ENCODE results near the gene INPP4B. TPM values are rescaled to one million over a fixed set of nuclear protein-coding genes. Genes with fewer than 3 reads are reported as not detected.
"Not testable (repeated sequence)": the region's sequence is repeated elsewhere in the genome, so short reads cannot be mapped to it uniquely, and the experiment has no call there.

The INPP4B gene
- total RNA-seq, 1 experiment from 2014 or later = 0.07 TPM

DNA sequence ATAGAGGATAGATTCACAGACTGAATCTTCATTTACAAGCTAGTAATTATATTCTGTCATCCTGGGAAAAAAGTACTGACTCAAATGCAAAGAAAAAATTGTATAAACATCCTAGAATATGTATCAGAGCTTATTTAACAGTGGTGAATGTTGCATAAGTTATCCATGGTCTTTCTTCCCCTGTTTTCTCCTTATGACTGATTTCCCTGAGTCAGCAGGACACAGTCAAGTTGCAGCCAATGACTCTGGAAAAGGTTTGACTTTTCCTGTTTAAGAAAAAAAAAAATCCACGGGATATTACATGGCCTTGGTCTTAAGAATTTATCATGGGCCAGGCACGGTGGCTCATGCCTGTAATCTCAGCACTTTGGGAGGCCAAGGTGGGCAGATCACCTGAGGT lies 36.5 kb downstream of the INPP4B start:
- Histone ChIP-seq H3T11ph (ENCODE audit: low read length) (no peak overlapping the region), H3K79me1 (ENCODE audit: insufficient read depth, low read depth, low read length, poor library complexity, severe bottlenecking) (no peaks in the 10 kb centered on the region), H3K4ac (ENCODE audit: low read depth, low read length) (no peak overlapping the region), H2AK5ac (ENCODE audit: insufficient read length, low read length) (no peak overlapping the region), H3K4me2 (ENCODE audit: insufficient read depth, insufficient read length, low read length) (no peak overlapping the region), H3K4me1 (ENCODE audit: insufficient read depth, low read length) (no peaks in the 10 kb centered on the region), H4K20me1 (ENCODE audit: control insufficient read depth, insufficient read depth, insufficient read length) (no peaks in the 10 kb centered on the region), H2BK12ac (ENCODE audit: insufficient read length, low read depth, low read length) (no peak overlapping the region), H3K27me3 (ENCODE audit: insufficient read depth, low read length) (no peaks in the 10 kb centered on the region), H4K8ac (replicated peaks; ENCODE audit: insufficient read length, low read depth, low read length) (no peak overlapping the region), H4K5ac (ENCODE audit: insufficient read length, low read depth, low read length) (no peak overlapping the region), H2BK120ac (ENCODE audit: low read depth, low read length, poor library complexity, severe bottlenecking) (no peak overlapping the region), H3K56ac (ENCODE audit: insufficient read length, low read depth, low read length) (no peak overlapping the region), H4K91ac (ENCODE audit: insufficient read length, low read depth, low read length) (no peak overlapping the region), H3K9me3 (ENCODE audit: control insufficient read depth, low read depth, low read length) (no peaks in the 10 kb centered on the region), H3K23ac (ENCODE audit: insufficient read length, low read depth, low read length) (no peak overlapping the region), H3K18ac (ENCODE audit: insufficient read length, low read depth, low read length) (no peak overlapping the region), H2BK5ac (ENCODE audit: insufficient read length, low read length) (no peak overlapping the region), H3K23me2 (ENCODE audit: insufficient read length, low read depth, low read length, poor library complexity, severe bottlenecking) (no peaks in the 10 kb centered on the region), H2BK15ac (ENCODE audit: low read depth, low read length) (no peak overlapping the region), H2AFZ (ENCODE audit: low read length) (no peak overlapping the region), H2BK20ac (ENCODE audit: low read depth, low read length, poor library complexity, severe bottlenecking) (no peak overlapping the region), H3K9ac (ENCODE audit: extremely low read depth, insufficient read length, low read length) (no peak overlapping the region), H3K14ac (ENCODE audit: insufficient read depth, low read length) (no peak overlapping the region), H3K79me2 (ENCODE audit: insufficient read depth, low read length) (no peaks in the 10 kb centered on the region), H3K27ac (ENCODE audit: insufficient read length, low read depth, low read length) (no peak overlapping the region)
- Mint-ChIP-seq H3K27ac (no peak overlapping the region), H3K36me3 (ENCODE audit: insufficient read depth in 1 of 3, low read depth in 3 of 3) (no peaks in the 10 kb centered on the region), H3K4me1 (no peaks in the 10 kb centered on the region), H3K4me3 (no peak overlapping the region), H3K27me3 (ENCODE audit: low read depth) (no peaks in the 10 kb centered on the region), H3K9me3 (no peaks in the 10 kb centered on the region)
- WGBS (ENCODE audit: extremely low coverage, insufficient read length, low lambda C conversion rate) = no CpG with 5 or more reads among the region's 2 CpGs
- DNase-seq = no peak
- TF ChIP-seq, protein P1, sequence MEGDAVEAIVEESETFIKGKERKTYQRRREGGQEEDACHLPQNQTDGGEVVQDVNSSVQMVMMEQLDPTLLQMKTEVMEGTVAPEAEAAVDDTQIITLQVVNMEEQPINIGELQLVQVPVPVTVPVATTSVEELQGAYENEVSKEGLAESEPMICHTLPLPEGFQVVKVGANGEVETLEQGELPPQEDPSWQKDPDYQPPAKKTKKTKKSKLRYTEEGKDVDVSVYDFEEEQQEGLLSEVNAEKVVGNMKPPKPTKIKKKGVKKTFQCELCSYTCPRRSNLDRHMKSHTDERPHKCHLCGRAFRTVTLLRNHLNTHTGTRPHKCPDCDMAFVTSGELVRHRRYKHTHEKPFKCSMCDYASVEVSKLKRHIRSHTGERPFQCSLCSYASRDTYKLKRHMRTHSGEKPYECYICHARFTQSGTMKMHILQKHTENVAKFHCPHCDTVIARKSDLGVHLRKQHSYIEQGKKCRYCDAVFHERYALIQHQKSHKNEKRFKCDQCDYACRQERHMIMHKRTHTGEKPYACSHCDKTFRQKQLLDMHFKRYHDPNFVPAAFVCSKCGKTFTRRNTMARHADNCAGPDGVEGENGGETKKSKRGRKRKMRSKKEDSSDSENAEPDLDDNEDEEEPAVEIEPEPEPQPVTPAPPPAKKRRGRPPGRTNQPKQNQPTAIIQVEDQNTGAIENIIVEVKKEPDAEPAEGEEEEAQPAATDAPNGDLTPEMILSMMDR (conservative IDR thresholded peaks at IDR 0.05) = no peak

DNA sequence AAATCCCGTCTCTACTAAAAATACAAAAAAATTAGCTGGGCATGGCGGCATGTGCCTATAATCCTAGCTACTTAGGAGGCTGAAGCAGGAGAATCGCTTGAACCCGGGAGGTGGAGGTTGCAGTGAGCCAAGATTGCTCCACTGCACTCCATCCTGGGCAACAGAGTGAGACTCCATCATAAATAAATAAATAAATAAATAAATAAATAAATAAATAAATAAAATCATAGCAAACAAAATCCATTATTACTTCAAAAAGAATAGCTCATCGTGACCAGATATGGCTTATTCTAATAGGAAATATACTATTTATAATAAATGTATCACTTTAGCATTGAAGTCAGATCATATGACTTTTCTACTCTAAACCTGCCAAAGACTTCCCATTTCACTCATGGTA lies 42.2 kb downstream of the INPP4B start:
- H3K27me3 ChIP-seq (ENCODE audit: insufficient read depth, low read length); H2AFZ ChIP-seq (ENCODE audit: low read length); H2BK120ac ChIP-seq (ENCODE audit: low read depth, low read length, poor library complexity, severe bottlenecking): not testable (repeated sequence)

More for the DNA sequence above, 42.2 kb downstream of the INPP4B start:
- H3K18ac ChIP-seq (ENCODE audit: insufficient read length, low read depth, low read length); H3T11ph ChIP-seq (ENCODE audit: low read length); H2BK5ac ChIP-seq (ENCODE audit: insufficient read length, low read length); H3K23me2 ChIP-seq (ENCODE audit: insufficient read length, low read depth, low read length, poor library complexity, severe bottlenecking); H3K23ac ChIP-seq (ENCODE audit: insufficient read length, low read depth, low read length); H3K14ac ChIP-seq (ENCODE audit: insufficient read depth, low read length); H4K20me1 ChIP-seq (ENCODE audit: control insufficient read depth, insufficient read depth, insufficient read length); H2BK20ac ChIP-seq (ENCODE audit: low read depth, low read length, poor library complexity, severe bottlenecking); H3K4me3 Mint-ChIP-seq; H3K9me3 Mint-ChIP-seq; H4K91ac ChIP-seq (ENCODE audit: insufficient read length, low read depth, low read length); H3K27me3 Mint-ChIP-seq (ENCODE audit: low read depth); H3K36me3 Mint-ChIP-seq (ENCODE audit: insufficient read depth in 1 of 3, low read depth in 3 of 3); H4K5ac ChIP-seq (ENCODE audit: insufficient read length, low read depth, low read length); H3K9ac ChIP-seq (ENCODE audit: extremely low read depth, insufficient read length, low read length); H3K4me1 Mint-ChIP-seq; H2BK15ac ChIP-seq (ENCODE audit: low read depth, low read length); H3K56ac ChIP-seq (ENCODE audit: insufficient read length, low read depth, low read length); H3K9me3 ChIP-seq (ENCODE audit: control insufficient read depth, low read depth, low read length); H2AK5ac ChIP-seq (ENCODE audit: insufficient read length, low read length); H3K4me2 ChIP-seq (ENCODE audit: insufficient read depth, insufficient read length, low read length); H4K8ac ChIP-seq (replicated peaks; ENCODE audit: insufficient read length, low read depth, low read length); DNase-seq; H3K79me1 ChIP-seq (ENCODE audit: insufficient read depth, low read depth, low read length, poor library complexity, severe bottlenecking); H3K27ac ChIP-seq (ENCODE audit: insufficient read length, low read depth, low read length); H2BK12ac ChIP-seq (ENCODE audit: insufficient read length, low read depth, low read length); H3K4me1 ChIP-seq (ENCODE audit: insufficient read depth, low read length); H3K79me2 ChIP-seq (ENCODE audit: insufficient read depth, low read length); H3K27ac Mint-ChIP-seq; H3K4ac ChIP-seq (ENCODE audit: low read depth, low read length): not testable (repeated sequence)
- WGBS (ENCODE audit: extremely low coverage, insufficient read length, low lambda C conversion rate) = no CpG with 5 or more reads among the region's 5 CpGs

Measured in H9 (cell line).